GM18951 (cell line): ENCODE data around the gene GGA1.

Source experiments
- POLR2A ChIP-seq: IDR thresholded peaks from 4 replicates; pipeline ENCODE4 v1.6.1; 2011; ENCODE audit warnings: mild to moderate bottlenecking; ENCODE audit not compliant: insufficient read length, insufficient read depth; ENCODE audit errors: extremely low read depth
- in situ Hi-C: fragments of 300-500 bp; cut with MboI; formaldehyde crosslinking; loops from one replicate; pipeline ENCODE4 v1.12.0; 2022; ENCODE audit warnings: low sequenced_read_pairs, mixed read lengths, inconsistent platforms; ENCODE audit not compliant: unreplicated experiment

Gene GGA1

GRCh38 chr22:37634417-37634924, 25.8 kb downstream of the GGA1 start:
- in situ Hi-C loops: no loop called here
- no peak for TF ChIP-seq POLR2A

- no peak for TF ChIP-seq POLR2A
- in situ Hi-C loops: no loop called here
Observed at GRCh38 chr22:37635157-37635556, 26.5 kb downstream of the GGA1 start.

- in situ Hi-C loops: no loop called here
Observed at GRCh38 chr22:37636186-37636948, 27.7 kb downstream of the GGA1 start.

GRCh38 chr22:37636949-37637273, 28.3 kb downstream of the GGA1 start:
- no peak for TF ChIP-seq POLR2A
- in situ Hi-C loops: no loop called here

More at GRCh38 chr22:37636186-37636948, 27.7 kb downstream of the GGA1 start:
- no peak for TF ChIP-seq POLR2A

GRCh38 chr22:37638391-37639069, 29.9 kb downstream of the GGA1 start:
- TF ChIP-seq POLR2A: no peak
- in situ Hi-C loops: no loop called here

GRCh38 chr22:37639070-37639760, 30.6 kb downstream of the GGA1 start, which contains the start of gene SH3BP1:
TSS of gene SH3BP1 (plus strand) at chr22:37639669. CDS start at chr22:37639788, 119 bp downstream.
- peak; percentile 53 for TF ChIP-seq POLR2A
- in situ Hi-C loops: no loop called here

- in situ Hi-C loops: no loop called here
Observed at GRCh38 chr22:37639771-37640590, 31.3 kb downstream of the GGA1 start.

GRCh38 chr22:37640591-37641560, 32.2 kb downstream of the GGA1 start:
- TF ChIP-seq POLR2A: no peak
- in situ Hi-C loops: no loop called here

More at GRCh38 chr22:37639771-37640590, 31.3 kb downstream of the GGA1 start:
- no peak for TF ChIP-seq POLR2A

GRCh38 chr22:37641561-37641949, 32.9 kb downstream of the GGA1 start:
- no peak for TF ChIP-seq POLR2A
- in situ Hi-C loops: no loop called here

- in situ Hi-C loops: no loop called here
- TF ChIP-seq POLR2A: no peak
Observed at GRCh38 chr22:37643225-37643847, 34.7 kb downstream of the GGA1 start.

GRCh38 chr22:37647317-37647716, 38.7 kb downstream of the GGA1 start:
- in situ Hi-C loops: no loop called here
- TF ChIP-seq POLR2A: no peak

GRCh38 chr22:37647928-37648327, 39.3 kb downstream of the GGA1 start:
- no peak for TF ChIP-seq POLR2A
- in situ Hi-C loops: no loop called here
